ENCODE data around the gene B3GNT5.

B3GNT5 gene

DNA sequence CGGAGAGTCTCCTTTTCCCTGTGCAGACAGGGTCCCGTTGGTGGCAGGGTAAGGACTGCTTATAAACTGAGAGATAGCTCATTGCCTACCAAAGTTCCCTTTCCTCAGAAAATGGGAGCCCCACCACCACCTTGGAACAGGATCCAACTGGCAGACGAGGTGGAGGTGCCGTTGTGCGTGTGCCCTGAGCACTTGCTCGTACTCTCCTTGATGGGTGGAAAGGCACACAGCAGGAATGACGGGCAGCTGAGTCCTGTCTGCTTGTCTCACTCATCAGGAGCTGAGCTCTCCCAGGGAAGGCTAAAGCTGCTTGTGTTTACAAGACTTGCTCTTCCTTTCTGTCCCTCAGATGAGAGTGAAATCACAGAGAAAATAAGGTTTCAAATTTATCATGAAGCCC lies 60.7 kb downstream of the B3GNT5 start:
- no peak for TF ChIP-seq YY1 (IDR thresholded peaks at IDR 0.05; ENCODE audit: low read depth)
- no peak for TF ChIP-seq TCF12 (IDR thresholded peaks at IDR 0.05; ENCODE audit: low read depth)
- TF ChIP-seq FOXM1 (IDR thresholded peaks at IDR 0.05; ENCODE audit: borderline replicate concordance, low read depth) = no peak
- no peak for TF ChIP-seq CREB1 (IDR thresholded peaks at IDR 0.05; ENCODE audit: low read depth)
- TF ChIP-seq USF1 (IDR thresholded peaks at IDR 0.05) = no peak
- TF ChIP-seq NFIC (IDR thresholded peaks at IDR 0.05) = no peak
- no peak for TF ChIP-seq RAD21 (IDR thresholded peaks at IDR 0.05; ENCODE audit: low read depth)
- TF ChIP-seq EGR1 (IDR thresholded peaks at IDR 0.05) = no peak
- no peak for TF ChIP-seq TAF1 (IDR thresholded peaks at IDR 0.05; ENCODE audit: low read depth)
- no peak for TF ChIP-seq TEAD4 (IDR thresholded peaks at IDR 0.05)
- TF ChIP-seq MAX (IDR thresholded peaks at IDR 0.05) = no peak
- TF ChIP-seq ZBTB7A (IDR thresholded peaks at IDR 0.05; ENCODE audit: low read depth) = no peak
- TF ChIP-seq EP300 (IDR thresholded peaks at IDR 0.05; ENCODE audit: borderline replicate concordance) = no peak

DNA sequence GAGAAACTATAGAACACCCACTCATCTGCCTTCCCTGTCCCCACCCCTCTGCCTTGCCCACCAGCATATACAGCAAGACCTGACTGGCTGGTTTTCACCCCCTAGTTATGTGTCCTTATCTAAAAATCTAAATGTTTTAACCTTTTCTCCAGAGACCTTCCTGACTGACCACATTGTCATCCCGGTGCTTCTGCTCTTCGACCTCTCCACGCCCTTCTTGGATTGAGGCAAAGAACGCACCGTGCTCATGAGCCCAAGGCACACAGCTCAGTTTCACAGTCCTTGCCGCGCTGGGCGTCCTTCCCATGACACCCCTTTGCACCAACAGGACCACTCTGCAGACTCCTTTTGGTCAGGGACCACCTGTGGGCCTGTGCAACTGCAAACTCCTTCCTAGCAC lies 62.7 kb downstream of the B3GNT5 start:
- TF ChIP-seq FOXM1 (IDR thresholded peaks at IDR 0.05; ENCODE audit: borderline replicate concordance, low read depth) (no peak), TEAD4 (IDR thresholded peaks at IDR 0.05) (no peak), RAD21 (IDR thresholded peaks at IDR 0.05; ENCODE audit: low read depth) (no peak), MAX (IDR thresholded peaks at IDR 0.05) (no peak), USF1 (IDR thresholded peaks at IDR 0.05) (no peak), CREB1 (IDR thresholded peaks at IDR 0.05; ENCODE audit: low read depth) (no peak), CEBPB (IDR thresholded peaks at IDR 0.05) (no peak), NFIC (IDR thresholded peaks at IDR 0.05) (no peak), YY1 (IDR thresholded peaks at IDR 0.05; ENCODE audit: low read depth) (no peak), ZBTB7A (IDR thresholded peaks at IDR 0.05; ENCODE audit: low read depth) (no peak), TCF12 (IDR thresholded peaks at IDR 0.05; ENCODE audit: low read depth) (no peak), EGR1 (IDR thresholded peaks at IDR 0.05) (no peak), EP300 (IDR thresholded peaks at IDR 0.05; ENCODE audit: borderline replicate concordance) (no peak), TAF1 (IDR thresholded peaks at IDR 0.05; ENCODE audit: low read depth) (no peak)
- TF ChIP-seq, protein P1, sequence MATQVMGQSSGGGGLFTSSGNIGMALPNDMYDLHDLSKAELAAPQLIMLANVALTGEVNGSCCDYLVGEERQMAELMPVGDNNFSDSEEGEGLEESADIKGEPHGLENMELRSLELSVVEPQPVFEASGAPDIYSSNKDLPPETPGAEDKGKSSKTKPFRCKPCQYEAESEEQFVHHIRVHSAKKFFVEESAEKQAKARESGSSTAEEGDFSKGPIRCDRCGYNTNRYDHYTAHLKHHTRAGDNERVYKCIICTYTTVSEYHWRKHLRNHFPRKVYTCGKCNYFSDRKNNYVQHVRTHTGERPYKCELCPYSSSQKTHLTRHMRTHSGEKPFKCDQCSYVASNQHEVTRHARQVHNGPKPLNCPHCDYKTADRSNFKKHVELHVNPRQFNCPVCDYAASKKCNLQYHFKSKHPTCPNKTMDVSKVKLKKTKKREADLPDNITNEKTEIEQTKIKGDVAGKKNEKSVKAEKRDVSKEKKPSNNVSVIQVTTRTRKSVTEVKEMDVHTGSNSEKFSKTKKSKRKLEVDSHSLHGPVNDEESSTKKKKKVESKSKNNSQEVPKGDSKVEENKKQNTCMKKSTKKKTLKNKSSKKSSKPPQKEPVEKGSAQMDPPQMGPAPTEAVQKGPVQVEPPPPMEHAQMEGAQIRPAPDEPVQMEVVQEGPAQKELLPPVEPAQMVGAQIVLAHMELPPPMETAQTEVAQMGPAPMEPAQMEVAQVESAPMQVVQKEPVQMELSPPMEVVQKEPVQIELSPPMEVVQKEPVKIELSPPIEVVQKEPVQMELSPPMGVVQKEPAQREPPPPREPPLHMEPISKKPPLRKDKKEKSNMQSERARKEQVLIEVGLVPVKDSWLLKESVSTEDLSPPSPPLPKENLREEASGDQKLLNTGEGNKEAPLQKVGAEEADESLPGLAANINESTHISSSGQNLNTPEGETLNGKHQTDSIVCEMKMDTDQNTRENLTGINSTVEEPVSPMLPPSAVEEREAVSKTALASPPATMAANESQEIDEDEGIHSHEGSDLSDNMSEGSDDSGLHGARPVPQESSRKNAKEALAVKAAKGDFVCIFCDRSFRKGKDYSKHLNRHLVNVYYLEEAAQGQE (IDR thresholded peaks at IDR 0.05; ENCODE audit: low read depth) = no peak

DNA sequence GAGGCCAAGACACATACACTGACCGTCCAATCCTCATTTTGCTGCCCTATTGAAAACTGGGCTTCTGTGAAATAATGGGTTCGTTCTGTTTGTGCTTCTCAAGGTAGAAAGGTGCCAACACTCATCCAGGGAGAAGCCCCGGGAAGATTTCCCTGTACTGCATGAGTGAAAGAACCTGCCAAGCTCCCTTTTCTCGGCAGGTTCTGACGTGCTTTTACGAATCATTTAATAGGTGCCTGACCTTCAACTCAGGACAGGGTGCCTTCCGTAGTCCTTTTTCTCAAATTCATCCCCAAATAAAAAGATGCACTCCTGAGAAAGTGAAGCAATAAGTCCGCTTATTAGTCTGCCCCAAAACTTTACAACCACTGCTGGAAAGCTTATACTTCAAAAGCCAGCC lies 64.2 kb downstream of the B3GNT5 start:
- TF ChIP-seq RAD21 (IDR thresholded peaks at IDR 0.05; ENCODE audit: low read depth) = no peak
- no peak for TF ChIP-seq EGR1 (IDR thresholded peaks at IDR 0.05)

DNA sequence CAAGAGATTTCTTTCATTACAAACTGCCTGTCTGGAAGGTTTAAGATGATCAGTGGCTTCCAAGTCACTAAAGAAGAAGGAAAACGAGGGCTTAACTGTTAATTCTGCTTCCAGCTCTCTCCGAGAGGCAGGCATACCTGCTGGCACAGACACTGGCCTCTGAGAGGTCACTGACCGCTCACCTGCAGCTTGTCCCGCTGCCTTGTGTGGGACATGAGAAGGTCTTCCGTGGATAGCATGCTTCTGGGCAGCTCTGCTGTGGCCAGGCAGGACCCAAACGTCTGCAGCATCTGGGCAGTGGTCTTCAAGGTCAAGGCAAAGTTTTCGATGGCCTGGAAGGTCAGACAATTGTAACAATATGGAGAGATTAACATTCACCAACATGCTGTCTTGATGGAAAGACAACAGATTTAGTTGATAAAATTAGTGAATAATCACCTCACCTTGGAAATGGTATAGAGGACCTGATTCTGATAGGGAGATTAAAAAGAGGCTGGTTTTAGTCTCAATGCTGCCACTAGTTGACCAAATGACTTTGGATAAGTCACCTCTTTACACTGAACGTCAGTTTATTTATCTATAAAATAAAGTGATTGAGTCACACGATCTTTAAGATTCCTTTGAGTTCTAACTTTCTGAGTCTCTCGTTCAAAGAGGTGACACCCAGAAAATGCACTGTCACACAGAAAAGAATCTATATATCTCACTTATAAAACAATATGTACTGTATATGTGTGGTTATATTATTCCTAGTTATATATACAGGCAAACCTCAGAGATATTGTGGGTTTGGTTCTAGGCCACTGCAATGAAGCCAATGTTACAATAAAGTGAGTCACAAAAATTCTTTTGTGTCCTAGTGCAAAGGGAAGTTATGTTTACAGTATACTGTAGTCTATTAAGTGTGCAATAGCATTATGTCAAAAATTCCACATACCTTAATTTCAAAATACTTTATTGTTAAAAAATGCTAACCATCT lies 65.1 kb downstream of the B3GNT5 start:
- TF ChIP-seq FOXM1 (IDR thresholded peaks at IDR 0.05; ENCODE audit: borderline replicate concordance, low read depth) (no peak), USF1 (IDR thresholded peaks at IDR 0.05) (no peak), ZBTB7A (IDR thresholded peaks at IDR 0.05; ENCODE audit: low read depth) (no peak), TAF1 (IDR thresholded peaks at IDR 0.05; ENCODE audit: low read depth) (no peak), EGR1 (IDR thresholded peaks at IDR 0.05) (no peak), TCF12 (IDR thresholded peaks at IDR 0.05; ENCODE audit: low read depth) (no peak), CEBPB (IDR thresholded peaks at IDR 0.05) (no peak), RAD21 (IDR thresholded peaks at IDR 0.05; ENCODE audit: low read depth) (no peak), NFIC (IDR thresholded peaks at IDR 0.05) (no peak), EP300 (IDR thresholded peaks at IDR 0.05; ENCODE audit: borderline replicate concordance) (no peak)
- TF ChIP-seq, protein P1 (IDR thresholded peaks at IDR 0.05; ENCODE audit: low read depth) = no peak

- TF ChIP-seq NFIC (IDR thresholded peaks at IDR 0.05) (no peak), FOXM1 (IDR thresholded peaks at IDR 0.05; ENCODE audit: borderline replicate concordance, low read depth) (no peak), TAF1 (IDR thresholded peaks at IDR 0.05; ENCODE audit: low read depth) (no peak), USF1 (IDR thresholded peaks at IDR 0.05) (no peak), CREB1 (IDR thresholded peaks at IDR 0.05; ENCODE audit: low read depth) (no peak), YY1 (IDR thresholded peaks at IDR 0.05; ENCODE audit: low read depth) (no peak), ZBTB7A (IDR thresholded peaks at IDR 0.05; ENCODE audit: low read depth) (no peak), MAX (IDR thresholded peaks at IDR 0.05) (no peak), TCF12 (IDR thresholded peaks at IDR 0.05; ENCODE audit: low read depth) (no peak)
Measured at GRCh38 chr3:183318877-183319276, 65.8 kb downstream of the B3GNT5 start.

All from Ishikawa (cell line).